ENCODE measurements around the gene NFS1.
A peak's percentile ranks its signal among the peaks of the same experiment; 100 is the strongest.

Gene NFS1

DNA sequence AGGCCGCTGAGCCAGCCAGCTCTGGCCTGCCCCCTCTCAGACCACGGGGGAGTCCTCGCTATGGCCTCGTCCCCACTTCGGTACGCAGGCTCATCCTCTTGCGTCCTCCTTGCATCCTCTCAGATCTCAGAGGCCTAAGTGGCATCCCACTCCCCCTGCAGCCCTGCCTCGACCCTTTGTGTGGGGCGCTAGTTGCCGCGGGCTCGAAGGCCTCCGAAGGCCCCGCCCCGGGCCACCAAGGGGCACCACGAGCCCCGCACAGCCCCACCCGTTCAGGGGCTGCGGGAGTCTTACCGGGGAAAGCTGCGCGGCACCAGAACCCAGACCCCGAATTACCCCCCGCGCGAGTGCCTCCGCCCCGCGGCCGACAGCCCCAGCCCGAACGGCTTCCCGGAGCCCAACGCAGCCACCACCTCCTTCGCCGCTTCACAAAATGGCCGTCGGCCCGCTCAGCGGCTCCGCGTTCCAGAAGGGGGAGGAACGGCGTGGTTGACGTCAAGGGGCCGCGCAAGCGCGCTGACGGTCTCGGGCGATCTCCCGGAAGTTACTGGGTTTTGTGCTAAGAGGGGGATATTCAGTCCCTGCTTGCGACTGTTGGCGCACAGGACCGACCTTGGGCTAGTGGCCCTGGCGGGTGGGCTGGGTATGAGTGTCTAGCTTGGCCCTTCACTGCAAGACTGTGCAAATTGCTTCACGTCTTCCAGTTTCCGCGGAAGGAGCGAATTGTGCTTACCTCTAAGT is 34.5 kb downstream of the NFS1 start, which contains the start of the genes CPNE1 and RBM12:
Gene CPNE1 (minus strand): TSS at position 435 of the 741 bp plus-strand sequence. CDS start 31,977 bp downstream, outside the sequence.
Gene RBM12 (minus strand): TSS at position 435 of the 741 bp plus-strand sequence. CDS start 9,578 bp downstream, outside the sequence.
- peak within 1 kb of the TSS; percentile 75 for H3K4me3 ChIP-seq (replicated peaks; ENCODE audit: insufficient read depth, low read length)
- H3K27me3 ChIP-seq (ENCODE audit: insufficient read depth, poor library complexity, severe bottlenecking) = no peaks in the 10 kb centered on the region
- TF ChIP-seq POLR2AphosphoS5 (IDR thresholded peaks at IDR 0.05; ENCODE audit: low read depth) (peak; percentile 96), SPI1 (IDR thresholded peaks at IDR 0.05; ENCODE audit: borderline replicate concordance, low read depth) (peak; percentile 29; the same call in 1 of the 2 replicates), GABPA (IDR thresholded peaks at IDR 0.05; ENCODE audit: low read depth) (0 out of 2 replicates have a peak, but pooled peaks have one; percentile 22)
- TF ChIP-seq, protein P1, sequence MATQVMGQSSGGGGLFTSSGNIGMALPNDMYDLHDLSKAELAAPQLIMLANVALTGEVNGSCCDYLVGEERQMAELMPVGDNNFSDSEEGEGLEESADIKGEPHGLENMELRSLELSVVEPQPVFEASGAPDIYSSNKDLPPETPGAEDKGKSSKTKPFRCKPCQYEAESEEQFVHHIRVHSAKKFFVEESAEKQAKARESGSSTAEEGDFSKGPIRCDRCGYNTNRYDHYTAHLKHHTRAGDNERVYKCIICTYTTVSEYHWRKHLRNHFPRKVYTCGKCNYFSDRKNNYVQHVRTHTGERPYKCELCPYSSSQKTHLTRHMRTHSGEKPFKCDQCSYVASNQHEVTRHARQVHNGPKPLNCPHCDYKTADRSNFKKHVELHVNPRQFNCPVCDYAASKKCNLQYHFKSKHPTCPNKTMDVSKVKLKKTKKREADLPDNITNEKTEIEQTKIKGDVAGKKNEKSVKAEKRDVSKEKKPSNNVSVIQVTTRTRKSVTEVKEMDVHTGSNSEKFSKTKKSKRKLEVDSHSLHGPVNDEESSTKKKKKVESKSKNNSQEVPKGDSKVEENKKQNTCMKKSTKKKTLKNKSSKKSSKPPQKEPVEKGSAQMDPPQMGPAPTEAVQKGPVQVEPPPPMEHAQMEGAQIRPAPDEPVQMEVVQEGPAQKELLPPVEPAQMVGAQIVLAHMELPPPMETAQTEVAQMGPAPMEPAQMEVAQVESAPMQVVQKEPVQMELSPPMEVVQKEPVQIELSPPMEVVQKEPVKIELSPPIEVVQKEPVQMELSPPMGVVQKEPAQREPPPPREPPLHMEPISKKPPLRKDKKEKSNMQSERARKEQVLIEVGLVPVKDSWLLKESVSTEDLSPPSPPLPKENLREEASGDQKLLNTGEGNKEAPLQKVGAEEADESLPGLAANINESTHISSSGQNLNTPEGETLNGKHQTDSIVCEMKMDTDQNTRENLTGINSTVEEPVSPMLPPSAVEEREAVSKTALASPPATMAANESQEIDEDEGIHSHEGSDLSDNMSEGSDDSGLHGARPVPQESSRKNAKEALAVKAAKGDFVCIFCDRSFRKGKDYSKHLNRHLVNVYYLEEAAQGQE (IDR thresholded peaks at IDR 0.05; ENCODE audit: insufficient replicate concordance, low read depth) = no peak
- TF ChIP-seq, protein P2, sequence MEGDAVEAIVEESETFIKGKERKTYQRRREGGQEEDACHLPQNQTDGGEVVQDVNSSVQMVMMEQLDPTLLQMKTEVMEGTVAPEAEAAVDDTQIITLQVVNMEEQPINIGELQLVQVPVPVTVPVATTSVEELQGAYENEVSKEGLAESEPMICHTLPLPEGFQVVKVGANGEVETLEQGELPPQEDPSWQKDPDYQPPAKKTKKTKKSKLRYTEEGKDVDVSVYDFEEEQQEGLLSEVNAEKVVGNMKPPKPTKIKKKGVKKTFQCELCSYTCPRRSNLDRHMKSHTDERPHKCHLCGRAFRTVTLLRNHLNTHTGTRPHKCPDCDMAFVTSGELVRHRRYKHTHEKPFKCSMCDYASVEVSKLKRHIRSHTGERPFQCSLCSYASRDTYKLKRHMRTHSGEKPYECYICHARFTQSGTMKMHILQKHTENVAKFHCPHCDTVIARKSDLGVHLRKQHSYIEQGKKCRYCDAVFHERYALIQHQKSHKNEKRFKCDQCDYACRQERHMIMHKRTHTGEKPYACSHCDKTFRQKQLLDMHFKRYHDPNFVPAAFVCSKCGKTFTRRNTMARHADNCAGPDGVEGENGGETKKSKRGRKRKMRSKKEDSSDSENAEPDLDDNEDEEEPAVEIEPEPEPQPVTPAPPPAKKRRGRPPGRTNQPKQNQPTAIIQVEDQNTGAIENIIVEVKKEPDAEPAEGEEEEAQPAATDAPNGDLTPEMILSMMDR (IDR thresholded peaks at IDR 0.05; ENCODE audit: insufficient read depth, low read length) = no peak

DNA sequence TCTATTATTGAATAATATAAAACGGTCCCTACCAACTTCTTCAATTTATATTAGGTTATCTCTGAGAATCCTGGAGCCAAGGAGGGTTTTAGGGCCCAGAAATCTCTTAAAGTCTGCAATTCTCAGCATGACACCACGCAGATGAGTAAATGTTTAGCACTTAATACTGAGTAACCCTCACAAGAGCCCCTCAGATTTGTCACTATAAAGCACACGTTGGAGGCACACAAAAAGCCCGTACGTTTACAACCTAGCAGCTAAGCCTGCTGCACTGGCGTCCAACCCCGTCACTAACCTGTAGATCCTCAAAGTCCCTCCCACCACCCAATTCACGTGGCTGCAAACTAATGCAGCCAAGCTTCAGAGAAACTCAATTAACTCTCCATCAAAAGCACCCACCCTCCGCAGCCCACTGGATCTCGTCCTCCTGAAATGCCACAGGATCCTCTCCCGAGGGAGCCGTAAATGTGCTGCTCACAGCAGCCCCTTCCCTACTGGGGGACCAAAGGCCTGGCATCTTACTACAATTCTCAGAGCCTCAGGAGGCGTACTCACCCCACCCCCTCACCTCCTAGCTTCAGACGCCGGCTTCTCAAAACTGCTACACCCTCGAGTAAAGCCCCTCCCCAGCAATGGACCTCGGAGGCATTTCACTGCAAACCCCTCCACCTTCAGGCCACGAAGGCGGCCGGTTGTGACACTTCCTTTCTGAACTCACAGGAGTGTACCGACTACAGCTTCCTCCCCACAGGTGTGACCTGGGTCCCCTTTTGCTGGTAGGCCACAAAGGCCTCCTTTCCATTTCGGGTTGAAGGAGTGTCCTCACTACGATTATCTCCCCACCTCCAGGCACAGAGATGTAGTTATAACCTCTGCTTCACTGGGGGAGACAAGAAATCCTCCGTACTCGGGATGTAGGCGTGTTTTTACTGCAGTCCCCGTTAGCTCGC is 35.4 kb downstream of the NFS1 start:
- H3K27me3 ChIP-seq (ENCODE audit: insufficient read depth, poor library complexity, severe bottlenecking) = no peaks in the 10 kb centered on the region
- TF ChIP-seq SPI1 (IDR thresholded peaks at IDR 0.05; ENCODE audit: borderline replicate concordance, low read depth) = peak; percentile 62; the same call in 1 of the 2 replicates
- 0 out of 2 replicates have a peak, but pooled peaks have one; percentile 27 for TF ChIP-seq GABPA (IDR thresholded peaks at IDR 0.05; ENCODE audit: low read depth)
- TF ChIP-seq, protein P2 (IDR thresholded peaks at IDR 0.05; ENCODE audit: insufficient read depth, low read length) = no peak
- no peak for TF ChIP-seq POLR2AphosphoS5 (IDR thresholded peaks at IDR 0.05; ENCODE audit: low read depth)
- peak overlapping the region; percentile 75 for H3K4me3 ChIP-seq (replicated peaks; ENCODE audit: insufficient read depth, low read length)
- peak overlapping the region; percentile 96 for H3K27ac ChIP-seq (replicated peaks)
- peak in 1 of 2 experiments; percentile 70 for DNase-seq (ENCODE audit: low read depth in 1 of 2, low spot score in 1 of 2)

More for the DNA sequence above, 34.5 kb downstream of the NFS1 start, which contains the start of the genes CPNE1 and RBM12:
- peak; percentile 87 to 92 for DNase-seq (ENCODE audit: low read depth in 1 of 2, low spot score in 1 of 2)
- peak within 1 kb of the TSS; percentile 96 for H3K27ac ChIP-seq (replicated peaks)

DNA sequence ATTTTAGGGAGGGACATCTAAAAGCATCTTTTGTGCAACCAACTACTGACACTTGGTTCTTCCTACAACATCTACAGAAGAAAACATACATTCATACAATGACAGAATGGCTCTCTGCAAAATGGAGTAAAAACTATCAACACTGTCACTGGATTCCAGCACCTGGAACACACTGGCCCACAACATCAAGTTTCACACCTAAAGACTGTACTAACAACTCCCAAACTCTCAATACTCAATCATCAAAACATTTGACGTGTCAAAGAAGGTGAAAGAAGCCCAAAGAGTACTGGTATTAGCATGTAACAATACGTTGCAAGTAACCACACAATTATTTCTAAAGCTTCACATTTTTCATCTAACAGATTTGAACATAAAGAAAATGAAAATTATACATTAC is 36.6 kb downstream of the NFS1 start:
- Histone ChIP-seq H3K27ac (replicated peaks) (no peak overlapping the region; the same call in 1 of the 2 replicates), H3K4me3 (replicated peaks; ENCODE audit: insufficient read depth, low read length) (peak overlapping the region; percentile 75), H3K27me3 (ENCODE audit: insufficient read depth, poor library complexity, severe bottlenecking) (no peaks in the 10 kb centered on the region)
- no peak for DNase-seq (ENCODE audit: low read depth in 1 of 2, low spot score in 1 of 2)
- TF ChIP-seq, protein P1 (IDR thresholded peaks at IDR 0.05; ENCODE audit: insufficient replicate concordance, low read depth) = no peak
- TF ChIP-seq SPI1 (IDR thresholded peaks at IDR 0.05; ENCODE audit: borderline replicate concordance, low read depth) = no peak
- TF ChIP-seq GABPA (IDR thresholded peaks at IDR 0.05; ENCODE audit: low read depth) = no peak
- no peak for TF ChIP-seq POLR2AphosphoS5 (IDR thresholded peaks at IDR 0.05; ENCODE audit: low read depth)
- TF ChIP-seq, protein P2 (IDR thresholded peaks at IDR 0.05; ENCODE audit: insufficient read depth, low read length) = no peak

Measured in HL-60 (cell line).